WTC11 (cell line): ENCODE data around the gene GATA2. TPM values are rescaled to one million over a fixed set of nuclear protein-coding genes. Genes with fewer than 3 reads are reported as not detected.

Experiments
- ATAC-seq: fragments of 200-7000 bp; cut with Tn5 transposase; 2 replicates; pipeline ENCODE4 v1.10.0; 2021; ENCODE audit warnings: mild to moderate bottlenecking, moderate library complexity
- CTCF ChIA-PET: fragments of 300-600 bp; sonication (Branson Sonifier 250); formaldehyde crosslinking; loops from one replicate; lab custom pipeline; 2021; ENCODE audit warnings: antibody characterized with exemption; lab: Charles Lee
- POLR2A ChIA-PET: fragments of 350-600 bp; sonication (Branson Sonifier 250); formaldehyde crosslinking; loops from one replicate; lab custom pipeline; 2021; ENCODE audit warnings: antibody characterized with exemption; lab: Charles Lee
- DNase-seq: peaks from one replicate; pipeline ENCODE4 v3.0.0; 2021; ENCODE audit warnings: low spot score
- H3K27ac Mint-ChIP-seq: 2 replicates; pipeline ENCODE4 v1.8.0; 2021; ENCODE audit warnings: mixed read lengths
- H3K27me3 Mint-ChIP-seq: 2 replicates; pipeline ENCODE4 v1.8.0; 2021; ENCODE audit warnings: low read depth, mild to moderate bottlenecking, moderate library complexity, mixed read lengths
- H3K36me3 Mint-ChIP-seq: 2 replicates; pipeline ENCODE4 v1.8.0; 2021; ENCODE audit warnings: mixed read lengths
- H3K4me1 Mint-ChIP-seq: 2 replicates; pipeline ENCODE4 v1.8.0; 2022; ENCODE audit warnings: mixed read lengths
- H3K4me3 Mint-ChIP-seq: 2 replicates; pipeline ENCODE4 v1.8.0; 2021; ENCODE audit warnings: mild to moderate bottlenecking, moderate library complexity, mixed read lengths
- H3K9me3 Mint-ChIP-seq: 2 replicates; pipeline ENCODE4 v1.8.0; 2021; ENCODE audit warnings: mixed read lengths
- AR ChIP-seq: fragments of 250-450 bp; sonication (Bioruptor Pico); IDR thresholded peaks from 2 replicates; pipeline ENCODE4 v1.9.0; 2021; ENCODE audit warnings: mild to moderate bottlenecking
- ATF1 ChIP-seq: sonication (generic); formaldehyde crosslinking; IDR thresholded peaks from 2 replicates; pipeline ENCODE4 v1.8.1; 2023; ENCODE audit warnings: mild to moderate bottlenecking, moderate library complexity, missing genetic modification reagents
- E2F4 ChIP-seq: sonication (generic); formaldehyde crosslinking; IDR thresholded peaks from 2 replicates; pipeline ENCODE4 v1.8.1; 2022; ENCODE audit warnings: low read depth, mild to moderate bottlenecking, moderate library complexity, missing genetic modification reagents, borderline replicate concordance
- EMX1 ChIP-seq: fragments of 250-450 bp; sonication (Bioruptor Pico); IDR thresholded peaks from 2 replicates; pipeline ENCODE4 v1.8.0; 2021; ENCODE audit warnings: mild to moderate bottlenecking
- FOXK1 ChIP-seq: sonication (generic); formaldehyde crosslinking; IDR thresholded peaks from 2 replicates; pipeline ENCODE4 v1.8.0; 2022; ENCODE audit warnings: mild to moderate bottlenecking, moderate library complexity, missing genetic modification reagents
- GABPB1 ChIP-seq: sonication (generic); formaldehyde crosslinking; IDR thresholded peaks from 2 replicates; pipeline ENCODE4 v1.8.1; 2023; ENCODE audit warnings: mild to moderate bottlenecking, missing genetic modification reagents
- GTF2I ChIP-seq: fragments of 250-450 bp; sonication (Bioruptor Pico); conservative IDR thresholded peaks from 2 replicates; pipeline ENCODE4 v1.4.0; 2021; ENCODE audit warnings: mild to moderate bottlenecking
- JUN ChIP-seq: sonication (generic); formaldehyde crosslinking; IDR thresholded peaks from 2 replicates; pipeline ENCODE4 v1.8.0; 2023; ENCODE audit warnings: mild to moderate bottlenecking, missing genetic modification reagents
- MAX ChIP-seq: sonication (generic); formaldehyde crosslinking; IDR thresholded peaks from 2 replicates; pipeline ENCODE4 v1.8.0; 2022; ENCODE audit warnings: mild to moderate bottlenecking, missing genetic modification reagents
- MLX ChIP-seq: sonication (generic); formaldehyde crosslinking; IDR thresholded peaks from 2 replicates; pipeline ENCODE4 v1.8.1; 2023; ENCODE audit warnings: mild to moderate bottlenecking, missing genetic modification reagents, moderate library complexity
- MXD4 ChIP-seq: fragments of 250-450 bp; sonication (Bioruptor Pico); IDR thresholded peaks from 2 replicates; pipeline ENCODE4 v1.8.0; 2021; ENCODE audit warnings: mild to moderate bottlenecking, moderate library complexity, borderline replicate concordance
- MYBL2 ChIP-seq: sonication (generic); formaldehyde crosslinking; IDR thresholded peaks from 2 replicates; pipeline ENCODE4 v1.8.1; 2023; ENCODE audit warnings: mild to moderate bottlenecking, moderate library complexity, missing genetic modification reagents
- OVOL2 ChIP-seq: fragments of 250-450 bp; sonication (Bioruptor Pico); IDR thresholded peaks from 2 replicates; pipeline ENCODE4 v1.9.0; 2021; ENCODE audit warnings: mild to moderate bottlenecking, borderline replicate concordance
- PREB ChIP-seq: sonication (generic); formaldehyde crosslinking; IDR thresholded peaks from 2 replicates; pipeline ENCODE4 v1.8.1; 2022; ENCODE audit warnings: mild to moderate bottlenecking, missing genetic modification reagents, moderate library complexity, borderline replicate concordance
- SMAD3 ChIP-seq: sonication (generic); formaldehyde crosslinking; IDR thresholded peaks from 2 replicates; pipeline ENCODE4 v1.8.0; 2022; ENCODE audit warnings: missing genetic modification reagents, mild to moderate bottlenecking, borderline replicate concordance
- USF2 ChIP-seq: sonication (generic); formaldehyde crosslinking; IDR thresholded peaks from 2 replicates; pipeline ENCODE4 v1.8.1; 2023; ENCODE audit warnings: mild to moderate bottlenecking, missing genetic modification reagents, moderate library complexity
- ZMAT4 ChIP-seq: fragments of 250-450 bp; sonication (Bioruptor Pico); IDR thresholded peaks from 2 replicates; pipeline ENCODE4 v1.9.0; 2021; ENCODE audit warnings: mild to moderate bottlenecking
- ZNF263 ChIP-seq: sonication (generic); formaldehyde crosslinking; IDR thresholded peaks from 2 replicates; pipeline ENCODE4 v1.8.1; 2022; ENCODE audit warnings: low read depth, mild to moderate bottlenecking, moderate library complexity, missing genetic modification reagents
- ZNF512 ChIP-seq: sonication (generic); formaldehyde crosslinking; IDR thresholded peaks from 2 replicates; pipeline ENCODE4 v1.8.1; 2022; ENCODE audit warnings: missing genetic modification reagents, borderline replicate concordance
- total RNA-seq: library from RNA; stranded (reverse); gene quantifications from 3 replicates; pipeline ENCODE4 v1.2.3, GENCODE V29; 2021

The GATA2 gene
- total RNA-seq, 1 experiment from 2014 or later: 1.6 TPM

GRCh38 chr3:128491941-128492670 lies 895 bp downstream of the GATA2 start:
- H3K36me3 Mint-ChIP-seq: no peaks in the 10 kb centered on the region
- H3K9me3 Mint-ChIP-seq: no peaks in the 10 kb centered on the region
- peak; percentile 48 for DNase-seq
- H3K27me3 Mint-ChIP-seq: peaks cover 100% of the 10 kb centered on the region
- ChIA-PET CTCF (interaction anchor here (0.7 to 3.6 kb wide), 4 partner anchors 9 to 116 kb away, joined by 3 to 14 read pairs (median 6); no protein-coding TSS in a partner anchor), POLR2A (no interaction called here)
- H3K4me1 Mint-ChIP-seq: peaks cover 42% of the 10 kb centered on the region
- peak overlapping the region; percentile 57 for H3K4me3 Mint-ChIP-seq
- TF ChIP-seq ZNF512 (CRISPR knock-in tag) (no peak), FOXK1 (CRISPR knock-in tag) (no peak), MAX (CRISPR knock-in tag) (no peak), AR (CRISPR knock-in tag) (no peak), E2F4 (no peak), MXD4 (CRISPR knock-in tag) (no peak), MYBL2 (CRISPR knock-in tag) (no peak), PREB (CRISPR knock-in tag) (no peak), MLX (CRISPR knock-in tag) (no peak), ZMAT4 (CRISPR knock-in tag) (no peak), USF2 (no peak), EMX1 (CRISPR knock-in tag) (no peak), SMAD3 (CRISPR knock-in tag) (no peak), GABPB1 (CRISPR knock-in tag) (no peak), ZNF263 (CRISPR knock-in tag) (no peak), JUN (CRISPR knock-in tag) (no peak), OVOL2 (CRISPR knock-in tag) (no peak), ATF1 (no peak), GTF2I (CRISPR knock-in tag) (no peak)
- ATAC-seq: no peak
- H3K27ac Mint-ChIP-seq: no peak overlapping the region
